ENCODE results near the gene GCLC.

DNA sequence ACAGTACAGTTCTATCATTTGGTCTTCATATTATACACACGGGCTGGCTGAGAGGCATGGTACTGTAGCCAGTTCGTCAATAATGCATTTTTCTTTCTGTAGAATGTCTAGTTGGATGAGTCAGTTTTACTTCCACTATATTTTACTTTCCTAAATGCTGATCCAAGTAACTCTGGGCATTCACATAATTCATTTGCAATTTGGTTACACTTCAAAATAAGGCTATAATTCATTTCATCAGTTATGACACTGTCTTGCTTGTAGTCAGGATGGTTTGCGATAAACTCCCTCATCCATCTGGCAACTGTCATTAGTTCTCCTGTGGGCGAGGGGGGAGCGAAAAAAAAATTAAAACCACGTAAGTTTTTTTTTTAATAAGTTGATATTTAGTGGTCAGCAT, 46.3 kb downstream of the GCLC start:
- TF ChIP-seq ZNF677 (tag by site-specific recombination; IDR thresholded peaks at IDR 0.05) (no peak), TCF7L2 (IDR thresholded peaks at IDR 0.05; ENCODE audit: borderline replicate concordance, low read depth, low read length) (no peak), SP2 (tag by site-specific recombination; IDR thresholded peaks at IDR 0.05) (no peak), ZNF416 (tag by site-specific recombination; IDR thresholded peaks at IDR 0.05) (no peak), HOXD13 (CRISPR knock-in tag; IDR thresholded peaks at IDR 0.05; ENCODE audit: borderline replicate concordance) (no peak), ZNF768 (tag by site-specific recombination; IDR thresholded peaks at IDR 0.05) (no peak), ZNF785 (tag by site-specific recombination; IDR thresholded peaks at IDR 0.05) (no peak), ZNF274 (IDR thresholded peaks at IDR 0.05; ENCODE audit: low read length) (no peak), ZNF274 (tag by site-specific recombination; IDR thresholded peaks at IDR 0.05; ENCODE audit: borderline replicate concordance) (no peak), ZNF510 (tag by site-specific recombination; IDR thresholded peaks at IDR 0.05; ENCODE audit: insufficient replicate concordance) (no peak)
- TF ChIP-seq, protein P1, sequence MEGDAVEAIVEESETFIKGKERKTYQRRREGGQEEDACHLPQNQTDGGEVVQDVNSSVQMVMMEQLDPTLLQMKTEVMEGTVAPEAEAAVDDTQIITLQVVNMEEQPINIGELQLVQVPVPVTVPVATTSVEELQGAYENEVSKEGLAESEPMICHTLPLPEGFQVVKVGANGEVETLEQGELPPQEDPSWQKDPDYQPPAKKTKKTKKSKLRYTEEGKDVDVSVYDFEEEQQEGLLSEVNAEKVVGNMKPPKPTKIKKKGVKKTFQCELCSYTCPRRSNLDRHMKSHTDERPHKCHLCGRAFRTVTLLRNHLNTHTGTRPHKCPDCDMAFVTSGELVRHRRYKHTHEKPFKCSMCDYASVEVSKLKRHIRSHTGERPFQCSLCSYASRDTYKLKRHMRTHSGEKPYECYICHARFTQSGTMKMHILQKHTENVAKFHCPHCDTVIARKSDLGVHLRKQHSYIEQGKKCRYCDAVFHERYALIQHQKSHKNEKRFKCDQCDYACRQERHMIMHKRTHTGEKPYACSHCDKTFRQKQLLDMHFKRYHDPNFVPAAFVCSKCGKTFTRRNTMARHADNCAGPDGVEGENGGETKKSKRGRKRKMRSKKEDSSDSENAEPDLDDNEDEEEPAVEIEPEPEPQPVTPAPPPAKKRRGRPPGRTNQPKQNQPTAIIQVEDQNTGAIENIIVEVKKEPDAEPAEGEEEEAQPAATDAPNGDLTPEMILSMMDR (tag by site-specific recombination; IDR thresholded peaks at IDR 0.05) = no peak
